Keratinocyte (primary cell): ENCODE results near the gene ZBTB9.

Experiments
- CTCF ChIP-seq, 3 experiments: IDR thresholded peaks in 1 of 3; conservative IDR thresholded peaks in 1 of 3; optimal IDR thresholded peaks in 1 of 3; 2 replicates in 2 of 3; 3 replicates in 1 of 3; pipeline versions ENCODE3 to v1.5.1; 2011; ENCODE audit warnings: low read length in 3 of 3, mild to moderate bottlenecking in 3 of 3, moderate library complexity in 2 of 3, control low read depth in 1 of 3, inconsistent platforms in 1 of 3; ENCODE audit not compliant: insufficient read depth in 2 of 3; ENCODE audit errors: extremely low read depth in 1 of 3
- EZH2 ChIP-seq: IDR thresholded peaks from one replicate; pipeline ENCODE4 v1.6.1; 2012; ENCODE audit warnings: inconsistent platforms, mild to moderate bottlenecking, low read length, moderate library complexity

GRCh38 chr6:33410711-33411631, 43.4 kb upstream of the ZBTB9 start, which contains the start of gene PHF1:
- TF ChIP-seq CTCF (optimal IDR thresholded peaks at IDR 0.05 in 1 of 3, IDR thresholded peaks at IDR 0.05 in 1 of 3, conservative IDR thresholded peaks at IDR 0.05 in 1 of 3; ENCODE audit: extremely low read depth in 1 of 3, insufficient read depth in 2 of 3, low read length in 3 of 3) (no peak), EZH2 (no peak)
